ENCODE measurements around the gene NT5C1B.
"Not testable (repeated sequence)": the region's sequence is repeated elsewhere in the genome, so short reads cannot be mapped to it uniquely, and the experiment has no call there.

GRCh38 chr2:18632699-18633098 lies 43.3 kb upstream of the NT5C1B start:
- TF ChIP-seq CTCF, POLR2A (IDR thresholded peaks at IDR 0.05): not testable (repeated sequence)

Measured in body of pancreas (tissue), 4 donors.